ENCODE measurements around the gene PACRGL.

The PACRGL gene
- total RNA-seq = 19.1 to 22.8 (median 21.0) reads per million in 3 experiments

DNA sequence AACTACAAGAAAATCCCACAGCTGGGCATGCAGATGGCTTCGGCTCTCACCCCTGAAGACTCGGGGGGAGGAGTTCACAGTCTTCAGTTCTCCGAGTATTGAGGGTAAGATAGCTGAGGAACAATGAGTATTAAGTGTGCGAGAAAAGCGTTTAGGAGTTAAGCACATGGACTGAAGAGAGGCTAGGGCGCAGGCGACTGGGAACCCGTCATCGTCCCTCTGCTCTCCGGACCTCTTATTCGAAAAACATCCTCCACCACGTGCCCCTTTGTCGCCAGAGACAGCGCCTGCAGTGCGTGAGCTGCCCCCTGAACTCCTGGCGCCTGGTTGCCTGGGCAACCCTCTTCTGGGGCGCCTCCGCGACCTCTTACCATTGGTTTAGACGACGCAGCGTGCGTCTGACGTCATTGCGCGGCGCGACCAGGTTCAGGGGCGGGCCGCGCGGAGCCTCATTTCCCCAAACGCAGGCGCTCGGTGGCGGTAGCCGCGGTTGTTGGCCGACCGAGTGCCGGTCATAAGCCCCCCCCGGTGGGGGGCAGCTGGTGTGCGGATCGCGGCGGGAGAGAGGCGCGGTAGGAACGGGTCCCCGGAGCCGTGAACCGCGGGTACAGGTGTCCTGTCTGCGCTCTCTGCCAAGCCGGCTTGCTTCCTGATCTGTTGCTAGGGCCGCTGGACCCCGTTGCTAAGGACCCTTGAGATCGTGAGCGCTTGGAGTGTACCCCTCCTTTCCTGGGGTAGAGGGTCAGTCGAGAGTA lies at the start of gene PACRGL:
PACRGL (plus strand) TSS at position 452 of the 755 bp plus-strand sequence. CDS start 4,024 bp downstream, outside the sequence.
- peak; percentile 90 for DNase-seq

- DNase-seq = no peak
Measured at GRCh38 chr4:20652226-20652885, 47.9 kb upstream of the PACRGL start.

DNA sequence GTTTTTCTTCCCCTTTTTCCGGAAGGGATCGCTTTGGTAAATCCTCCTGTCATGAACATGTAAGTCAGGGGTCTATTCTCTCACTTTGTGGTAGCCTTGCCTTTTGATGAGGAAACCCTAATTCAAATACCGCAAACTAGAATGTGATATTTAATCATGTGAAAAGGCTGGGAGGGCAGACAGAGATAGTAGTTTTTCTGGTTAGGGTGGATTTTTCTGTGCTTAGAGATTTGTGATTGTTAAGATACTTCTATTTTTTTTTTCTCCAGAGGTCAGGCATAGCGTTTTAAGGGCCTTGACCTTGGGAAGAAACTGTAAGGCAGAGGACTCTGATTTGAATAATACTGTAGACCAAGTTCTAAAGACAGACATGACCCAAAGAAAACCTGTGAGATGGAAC lies 41.8 kb upstream of the PACRGL start:
- DNase-seq = no peak

DNA sequence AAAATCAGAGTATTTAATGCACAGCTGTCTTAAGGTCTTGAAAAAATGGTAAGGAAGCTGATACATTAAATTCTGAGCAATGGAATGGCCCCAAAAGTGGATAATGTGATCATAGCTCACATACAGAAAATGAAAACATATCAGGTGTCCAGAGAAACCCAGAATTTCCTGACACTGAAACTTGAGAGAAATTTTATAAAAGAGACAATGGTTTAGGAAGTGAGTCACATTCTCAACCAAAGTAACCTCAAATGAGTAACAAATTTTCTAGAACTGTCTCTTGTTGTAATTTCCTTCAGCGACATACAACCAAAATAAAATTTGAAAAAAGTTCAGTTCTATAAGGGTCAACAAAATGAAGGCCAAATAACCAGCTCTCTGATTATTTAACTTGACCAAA lies 37.4 kb upstream of the PACRGL start:
- no peak for DNase-seq

DNA sequence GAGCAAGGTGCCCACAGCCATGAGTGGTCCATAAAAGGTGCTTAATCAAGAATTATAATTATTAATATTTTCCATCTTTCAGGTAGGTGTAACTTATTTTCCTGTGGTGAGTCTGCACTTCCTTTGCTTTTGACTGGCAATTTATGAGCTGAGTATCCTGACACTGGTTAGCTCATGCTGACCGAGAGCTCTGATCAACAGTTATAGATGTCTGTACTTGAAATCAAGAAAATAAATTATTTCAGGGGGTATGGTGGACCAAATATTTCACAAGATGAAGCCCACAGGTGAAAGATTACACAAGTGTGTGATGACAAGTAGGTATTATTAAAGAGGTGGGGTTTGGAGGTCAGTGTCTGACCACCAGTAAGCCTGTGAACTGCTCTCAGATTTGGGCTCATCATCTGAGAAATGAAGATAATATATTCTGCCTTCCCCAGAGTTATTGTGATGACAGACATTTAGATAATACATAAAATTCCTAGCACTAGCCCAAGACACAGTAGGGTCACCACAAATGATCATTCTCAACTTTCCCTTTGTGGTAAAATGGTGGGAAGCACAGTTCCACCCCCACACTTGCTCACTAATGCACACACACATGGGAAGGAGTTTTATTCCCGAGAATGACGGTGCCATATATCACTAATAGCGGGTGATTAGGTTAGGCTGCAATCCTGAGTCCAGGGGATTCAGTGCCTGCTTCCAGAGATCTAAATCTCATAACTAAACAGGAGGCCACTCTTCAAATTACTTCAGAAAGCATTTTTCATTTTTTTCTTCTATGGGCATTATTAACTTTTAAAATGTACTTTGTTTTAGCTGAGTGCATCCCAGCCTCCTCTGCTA lies 34.0 kb upstream of the PACRGL start:
- DNase-seq = no peak

DNA sequence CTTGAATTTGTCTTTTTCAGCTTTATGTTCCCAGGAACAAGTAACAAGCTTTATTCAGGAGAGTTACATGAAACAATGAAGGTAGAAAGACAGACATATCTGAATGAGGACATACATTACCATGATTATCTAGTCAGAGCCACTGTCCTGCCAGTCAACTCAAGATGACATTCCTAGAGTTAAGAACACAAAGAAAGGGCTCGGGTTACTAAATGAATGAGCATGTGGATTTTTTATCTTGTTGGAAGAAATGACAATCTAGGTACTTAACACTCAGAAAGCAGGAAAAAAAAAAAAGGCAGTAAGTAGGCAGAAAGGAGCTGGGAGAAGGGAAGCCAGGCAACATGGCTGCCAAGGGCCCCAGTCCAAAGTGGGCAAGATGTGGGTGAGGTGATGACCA lies 28.0 kb upstream of the PACRGL start:
- no peak for DNase-seq

GRCh38 chr4:20675786-20676185 lies 24.5 kb upstream of the PACRGL start:
- DNase-seq = no peak

GRCh38 chr4:20676501-20677197 lies 23.6 kb upstream of the PACRGL start:
- no peak for DNase-seq

DNA sequence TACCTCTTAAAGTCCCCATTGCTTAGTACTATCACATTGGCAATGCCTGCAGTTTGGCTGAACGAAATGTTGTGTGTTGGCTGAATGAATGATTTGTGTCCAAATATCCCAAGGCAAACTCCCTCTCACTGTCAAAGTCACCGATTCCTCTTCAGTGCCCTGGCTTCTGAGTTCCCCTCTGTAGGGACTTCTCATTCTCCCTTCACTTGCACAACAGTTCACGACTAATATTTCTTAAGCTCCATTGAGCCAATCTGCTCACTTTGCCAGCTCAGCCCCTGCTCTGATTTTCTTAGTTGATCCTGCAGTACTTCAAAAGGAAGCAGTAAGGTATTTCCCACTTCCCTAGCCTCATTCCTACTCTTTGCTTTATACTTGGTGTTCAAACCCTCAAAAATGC lies 21.9 kb upstream of the PACRGL start:
- no peak for DNase-seq

DNA sequence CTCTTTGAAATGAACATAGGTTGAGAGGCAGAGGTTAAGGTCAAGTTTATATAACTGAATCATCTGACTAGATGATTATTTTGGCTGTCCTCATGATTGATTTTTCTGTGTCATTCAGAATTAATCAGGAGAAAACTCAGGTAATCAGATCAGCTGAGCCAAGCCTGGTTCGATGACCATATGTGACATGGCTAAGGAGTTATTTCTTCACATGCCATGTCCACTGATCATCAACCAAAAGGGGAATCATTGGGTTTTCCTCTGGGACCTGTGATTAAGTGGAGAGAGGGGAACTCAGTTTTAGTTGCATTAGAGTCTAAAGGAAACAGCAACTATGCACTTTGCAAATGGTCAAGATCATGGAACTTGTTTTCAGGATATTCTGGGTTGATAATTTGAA lies 20.3 kb upstream of the PACRGL start:
- DNase-seq = no peak

- no peak for DNase-seq
Measured at GRCh38 chr4:20680736-20681135, 19.5 kb upstream of the PACRGL start.

- DNase-seq = no peak
Measured at GRCh38 chr4:20681271-20681670, 19.0 kb upstream of the PACRGL start.

GRCh38 chr4:20682853-20683252 lies 17.4 kb upstream of the PACRGL start:
- no peak for DNase-seq

DNA sequence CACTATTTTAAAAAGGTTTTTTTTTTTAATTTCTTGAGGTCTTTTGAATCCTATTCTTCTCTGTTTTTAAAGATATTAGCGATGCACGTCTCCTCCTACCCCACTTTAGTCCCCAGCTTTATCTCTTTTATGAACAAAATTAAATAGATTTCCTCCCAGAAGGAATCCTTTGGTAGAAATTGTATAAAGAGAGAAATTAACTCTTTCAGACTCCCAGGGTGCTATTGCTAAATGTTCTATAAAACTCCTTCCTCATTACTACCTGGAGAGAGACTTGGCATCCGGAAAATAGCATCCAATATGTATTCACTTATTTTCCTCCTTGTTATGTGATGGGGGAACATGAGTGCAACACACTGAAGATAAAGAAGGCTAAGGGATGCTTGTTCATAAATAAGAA lies 16.5 kb upstream of the PACRGL start:
- no peak for DNase-seq

GRCh38 chr4:20684852-20685763 lies 15.2 kb upstream of the PACRGL start:
- DNase-seq = no peak

GRCh38 chr4:20687864-20688263 lies 12.4 kb upstream of the PACRGL start:
- DNase-seq = no peak

- DNase-seq = no peak
Measured at GRCh38 chr4:20696815-20697214, 3.4 kb upstream of the PACRGL start.

DNA sequence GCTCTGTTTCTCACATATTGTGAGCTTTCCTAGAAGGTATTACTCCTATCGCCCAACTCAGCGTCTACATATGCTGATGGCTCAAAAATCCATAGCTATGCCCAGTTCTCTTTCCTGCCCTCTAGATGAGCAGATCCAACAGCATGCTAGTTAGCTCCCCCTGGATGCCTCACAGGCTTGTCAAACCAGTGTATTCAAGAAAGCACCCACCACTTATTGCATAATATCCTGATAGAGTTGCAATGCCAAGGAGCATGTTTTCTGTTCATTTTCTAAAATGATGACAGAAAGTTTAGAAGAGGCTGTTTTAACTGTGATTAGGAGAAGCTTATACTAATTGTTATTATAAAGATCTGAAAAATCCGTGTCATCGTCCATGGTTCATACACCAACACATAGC lies 1.9 kb upstream of the PACRGL start:
- no peak for DNase-seq

GRCh38 chr4:20698820-20699219 lies 1.4 kb upstream of the PACRGL start:
- no peak for DNase-seq

DNA sequence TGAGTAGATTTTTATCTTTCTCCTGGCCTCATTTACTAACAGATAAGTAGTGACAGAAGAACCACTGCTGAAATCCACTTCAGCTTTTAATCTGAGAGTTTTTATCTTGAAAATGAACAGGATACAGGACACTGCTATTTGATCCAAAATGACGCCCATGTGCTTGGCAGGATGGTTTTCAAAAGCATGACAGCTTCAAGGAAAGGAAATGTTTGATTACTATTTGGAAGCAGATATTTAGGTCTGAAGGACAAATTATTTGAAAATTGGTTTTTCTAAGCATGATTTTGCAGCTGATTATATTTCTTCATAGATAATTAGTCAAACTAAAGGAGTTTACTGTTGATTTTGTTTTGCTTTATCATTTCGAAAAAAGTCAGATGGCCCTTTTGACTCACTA lies 11.1 kb downstream of the PACRGL start:
- no peak for DNase-seq

DNA sequence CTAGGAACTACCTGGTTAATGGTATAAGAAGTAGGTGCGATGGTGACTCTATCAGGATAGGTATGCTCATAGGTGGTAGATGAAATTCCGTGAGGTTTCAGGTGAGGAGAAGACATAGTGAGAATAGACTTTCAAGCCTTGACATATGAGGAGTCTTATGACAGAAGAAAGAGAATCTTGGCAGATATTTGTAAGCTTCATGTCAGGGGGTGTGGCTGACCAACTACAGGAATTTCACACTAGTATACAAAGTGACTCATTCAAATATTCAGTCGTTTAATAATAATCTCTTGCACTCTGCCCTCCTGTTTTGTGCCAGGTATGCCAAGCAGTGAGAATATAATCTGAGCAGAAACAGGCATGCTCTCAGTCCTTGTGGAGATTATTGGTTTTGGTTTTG lies 22.8 kb downstream of the PACRGL start:
- DNase-seq = no peak

- no peak for DNase-seq
Measured at GRCh38 chr4:20723463-20723862, 23.2 kb downstream of the PACRGL start.
